D721Med (cell line): ENCODE results near the gene TAF15.

Source experiments
- DNase-seq: peaks from one replicate; pipeline ENCODE4 v3.0.0; 2011; ENCODE audit warnings: low spot score; ENCODE audit not compliant: insufficient read length
- FAIRE-seq: peaks from 2 replicates; lab custom pipeline; 2011; peaks lifted over from hg19 to GRCh38; lab: Jason Lieb, UNC
- CTCF ChIP-seq: IDR thresholded peaks from 2 replicates; pipeline ENCODE4 v1.5.1; 2012; ENCODE audit warnings: mild to moderate bottlenecking, control low read depth; ENCODE audit not compliant: insufficient read depth; ENCODE audit errors: missing control alignments

The TAF15 gene

DNA sequence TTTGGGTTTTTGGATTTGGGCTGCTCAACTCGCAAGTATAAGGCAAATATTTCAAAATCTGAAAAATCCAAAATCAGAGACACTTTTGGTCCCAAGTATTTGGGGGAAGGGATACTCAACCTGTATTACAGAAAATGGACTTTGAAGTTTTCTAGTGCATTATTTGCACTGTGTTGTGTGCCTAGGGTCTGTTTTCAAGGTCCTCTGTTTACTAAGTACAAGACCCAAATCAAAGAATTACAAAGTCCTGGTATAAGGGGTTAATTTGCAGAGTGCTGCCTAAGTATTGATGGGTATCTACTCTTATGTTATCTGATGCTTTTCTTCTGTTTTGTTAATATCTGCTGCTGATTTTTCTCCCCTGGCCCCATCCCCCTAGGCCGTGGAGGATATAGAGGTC is 34.4 kb downstream of the TAF15 start:
- DNase-seq (no peak), FAIRE-seq (no peak)
- no peak for TF ChIP-seq CTCF

DNA sequence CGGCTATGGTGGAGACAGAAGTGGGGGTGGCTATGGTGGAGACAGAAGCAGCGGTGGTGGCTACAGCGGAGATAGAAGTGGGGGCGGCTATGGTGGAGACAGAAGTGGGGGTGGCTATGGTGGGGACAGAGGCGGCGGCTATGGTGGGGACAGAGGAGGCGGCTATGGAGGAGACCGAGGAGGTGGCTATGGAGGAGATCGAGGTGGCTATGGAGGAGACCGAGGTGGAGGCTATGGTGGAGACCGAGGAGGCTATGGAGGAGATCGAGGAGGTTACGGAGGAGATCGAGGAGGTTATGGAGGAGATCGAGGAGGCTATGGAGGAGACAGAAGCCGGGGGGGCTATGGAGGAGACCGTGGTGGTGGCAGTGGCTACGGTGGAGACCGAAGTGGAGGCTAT is 35.3 kb downstream of the TAF15 start:
- DNase-seq (no peak), FAIRE-seq (no peak)
- no peak for TF ChIP-seq CTCF

GRCh38 chr17:35846055-35846809 is 36.9 kb downstream of the TAF15 start:
- DNase-seq (no peak), FAIRE-seq (no peak)
- no peak for TF ChIP-seq CTCF

GRCh38 chr17:35847006-35847405 is 37.7 kb downstream of the TAF15 start:
- no peak for TF ChIP-seq CTCF
- FAIRE-seq, result no peak

DNA sequence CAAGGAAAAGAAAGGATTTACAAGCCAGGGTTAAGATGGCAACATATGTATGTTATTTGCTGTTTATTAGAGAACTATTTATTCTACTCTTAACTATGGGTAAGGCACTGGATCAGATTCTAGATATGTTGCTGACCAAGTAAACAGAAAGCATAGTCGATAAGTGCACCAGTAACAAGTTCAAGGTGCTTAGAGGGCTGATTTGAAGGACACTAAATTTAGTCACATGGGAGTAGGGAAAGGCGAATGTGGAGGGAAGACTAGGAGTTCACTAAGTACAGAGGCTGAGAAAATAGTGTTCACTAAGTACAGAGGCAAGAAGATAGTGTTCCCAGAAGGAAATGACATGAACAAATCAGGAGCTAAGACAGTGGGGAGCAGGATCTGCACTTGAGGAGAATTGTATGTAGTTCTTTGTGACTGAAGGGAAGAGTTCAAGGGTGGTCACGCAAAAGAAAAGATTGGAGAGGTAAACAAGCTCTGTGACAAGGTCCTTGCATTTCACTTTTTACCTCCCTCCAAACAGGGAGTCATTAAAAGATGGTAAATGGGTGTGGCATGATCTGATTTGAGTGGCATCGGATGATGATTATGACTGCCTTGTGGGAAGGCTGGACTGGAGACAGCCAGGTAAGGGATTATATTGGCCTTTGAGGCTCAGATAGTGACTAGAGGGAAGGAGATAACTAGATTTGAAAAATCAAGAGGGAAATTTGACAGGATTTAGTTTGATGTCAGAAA is 38.5 kb downstream of the TAF15 start:
- no peak for DNase-seq
- FAIRE-seq, result no peak
- TF ChIP-seq CTCF, result no peak

More at GRCh38 chr17:35847006-35847405, 37.7 kb downstream of the TAF15 start:
- DNase-seq, result no peak

- FAIRE-seq (no peak), DNase-seq (peak; percentile 27)
- TF ChIP-seq CTCF, result peak; percentile 90
Observed at GRCh38 chr17:35849469-35850348, 40.4 kb downstream of the TAF15 start.
